ENCODE data around the gene ACSF3. TPM values are rescaled to one million over a fixed set of nuclear protein-coding genes. Genes with fewer than 3 reads are reported as not detected.
"Not testable (repeated sequence)": the region's sequence is repeated elsewhere in the genome, so short reads cannot be mapped to it uniquely, and the experiment has no call there.

Gene ACSF3
- total RNA-seq, 2 experiments from 2014 or later: 39.7 to 41.7 TPM

- no peaks in the 10 kb centered on the region for H3K4me1 Mint-ChIP-seq
- DNase-seq: no peak
- ChIA-PET CTCF (interaction anchor here (1.4 kb wide), 1 partner anchor 12 kb away, joined by 5 read pairs; the partner anchor contains the start of gene CDH15), POLR2A (no interaction called here)
- intact Hi-C loops (cut with DNase I, micrococcal nuclease): loop anchor here in 1 of 2 experiments (5.0 kb wide), 1 partner anchor 62 kb away; no protein-coding TSS in a partner anchor
- peaks cover 3% of the 10 kb centered on the region for H3K9me3 Mint-ChIP-seq (ENCODE audit: low read depth)
- ATAC-seq: no peak
- H3K27ac Mint-ChIP-seq: no peak overlapping the region
- H3K4me3 Mint-ChIP-seq: no peak overlapping the region
- H3K36me3 Mint-ChIP-seq (ENCODE audit: low read depth): no peaks in the 10 kb centered on the region
- H3K27me3 Mint-ChIP-seq: no peaks in the 10 kb centered on the region
Observed at GRCh38 chr16:89159066-89159849, 65.6 kb downstream of the ACSF3 start.

GRCh38 chr16:89159850-89160354 lies 66.2 kb downstream of the ACSF3 start:
- H3K27me3 Mint-ChIP-seq: no peaks in the 10 kb centered on the region
- POLR2A ChIA-PET: no interaction called here
- no peaks in the 10 kb centered on the region for H3K4me1 Mint-ChIP-seq
- H3K4me3 Mint-ChIP-seq: no peak overlapping the region
- H3K9me3 Mint-ChIP-seq (ENCODE audit: low read depth): peaks cover 3% of the 10 kb centered on the region
- no peaks in the 10 kb centered on the region for H3K36me3 Mint-ChIP-seq (ENCODE audit: low read depth)
- DNase-seq: no peak
- no peak overlapping the region for H3K27ac Mint-ChIP-seq
- ATAC-seq: no peak
- CTCF ChIA-PET: interaction anchor here (1.4 kb wide), 1 partner anchor 11 kb away, joined by 5 read pairs; the partner anchor contains the start of gene CDH15
- intact Hi-C loops (cut with DNase I, micrococcal nuclease): loop anchor here in 1 of 2 experiments (5.0 to 10.0 kb wide), 2 partner anchors 63 to 305 kb away; partner anchors contain the start of genes GALNS and TRAPPC2L

DNA sequence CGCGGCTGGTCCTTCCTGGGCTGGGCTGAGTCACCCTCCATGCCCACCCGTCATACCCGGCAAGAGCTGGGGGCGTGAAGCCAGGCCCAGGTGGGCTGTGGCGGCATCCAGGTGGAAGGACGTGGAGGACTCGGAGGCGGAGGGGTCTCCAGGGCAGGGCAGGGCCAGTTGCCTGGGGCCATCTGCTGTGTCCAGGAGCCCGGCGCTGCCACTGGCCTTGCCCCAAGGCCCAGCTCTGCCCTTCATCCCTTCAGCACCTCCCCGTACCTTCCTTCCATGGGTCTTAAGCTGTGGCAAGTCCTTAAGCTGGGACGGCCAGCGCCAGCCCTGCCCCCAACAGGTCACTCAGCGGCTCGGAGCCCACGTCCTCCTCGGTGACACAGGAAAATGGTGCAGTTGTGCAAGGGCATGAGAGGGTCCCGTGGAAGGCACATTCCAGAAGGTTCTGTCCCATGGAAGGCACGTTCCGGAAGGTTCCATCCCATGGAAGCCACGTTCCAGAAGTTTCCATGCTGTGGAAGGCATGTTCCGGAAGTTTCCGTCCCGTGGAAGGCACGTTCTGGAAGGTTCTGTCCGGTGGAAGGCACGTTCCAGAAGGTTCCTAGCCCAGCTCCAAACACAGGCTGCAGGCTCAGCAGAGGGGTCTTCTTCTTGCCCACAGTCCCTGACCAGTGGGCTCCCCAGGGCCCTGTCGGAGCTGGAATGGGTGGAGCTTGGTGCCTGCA lies 67.5 kb downstream of the ACSF3 start:
- intact Hi-C loops (cut with DNase I, micrococcal nuclease): loop anchor here in 1 of 2 experiments (10.0 kb wide), 1 partner anchor 306 kb away; the partner anchor contains the start of genes GALNS and TRAPPC2L
- ATAC-seq: no peak
- Mint-ChIP-seq H3K27me3 (no peaks in the 10 kb centered on the region), H3K4me3 (no peak overlapping the region), H3K27ac (no peak overlapping the region), H3K9me3 (ENCODE audit: low read depth) (peaks cover 3% of the 10 kb centered on the region), H3K4me1 (no peaks in the 10 kb centered on the region), H3K36me3 (ENCODE audit: low read depth) (no peaks in the 10 kb centered on the region)
- POLR2A ChIA-PET: no interaction called here
- CTCF ChIA-PET: no interaction called here
- DNase-seq: no peak

- H3K9me3 Mint-ChIP-seq (ENCODE audit: low read depth): peaks cover 3% of the 10 kb centered on the region
- POLR2A ChIA-PET: no interaction called here
Observed at GRCh38 chr16:89161763-89162713, 68.4 kb downstream of the ACSF3 start.

GRCh38 chr16:89163297-89163696 lies 69.6 kb downstream of the ACSF3 start:
- Mint-ChIP-seq H3K4me3 (no peak overlapping the region), H3K9me3 (ENCODE audit: low read depth) (peaks cover 2% of the 10 kb centered on the region), H3K27ac (no peak overlapping the region), H3K36me3 (ENCODE audit: low read depth) (no peaks in the 10 kb centered on the region), H3K27me3 (no peaks in the 10 kb centered on the region), H3K4me1 (no peaks in the 10 kb centered on the region)
- POLR2A ChIA-PET: no interaction called here
- ATAC-seq: no peak
- CTCF ChIA-PET: interaction anchor here (0.7 to 1.2 kb wide), 2 partner anchors 350 to 567 kb away, joined by 3 to 4 read pairs; no protein-coding TSS in a partner anchor
- intact Hi-C loops (cut with DNase I, micrococcal nuclease): loop anchor here in 1 of 2 experiments (10.0 kb wide), 1 partner anchor 308 kb away; the partner anchor contains the start of genes GALNS and TRAPPC2L
- no peak for DNase-seq

More at GRCh38 chr16:89161763-89162713, 68.4 kb downstream of the ACSF3 start:
- CTCF ChIA-PET: no interaction called here
- no peak overlapping the region for H3K4me3 Mint-ChIP-seq
- intact Hi-C loops (cut with DNase I, micrococcal nuclease): loop anchor here in 1 of 2 experiments (10.0 kb wide), 1 partner anchor 307 kb away; the partner anchor contains the start of genes GALNS and TRAPPC2L
- H3K4me1 Mint-ChIP-seq: no peaks in the 10 kb centered on the region
- DNase-seq (no peak), ATAC-seq (no peak)
- H3K27ac Mint-ChIP-seq: no peak overlapping the region
- H3K36me3 Mint-ChIP-seq (ENCODE audit: low read depth): no peaks in the 10 kb centered on the region
- no peaks in the 10 kb centered on the region for H3K27me3 Mint-ChIP-seq

DNA sequence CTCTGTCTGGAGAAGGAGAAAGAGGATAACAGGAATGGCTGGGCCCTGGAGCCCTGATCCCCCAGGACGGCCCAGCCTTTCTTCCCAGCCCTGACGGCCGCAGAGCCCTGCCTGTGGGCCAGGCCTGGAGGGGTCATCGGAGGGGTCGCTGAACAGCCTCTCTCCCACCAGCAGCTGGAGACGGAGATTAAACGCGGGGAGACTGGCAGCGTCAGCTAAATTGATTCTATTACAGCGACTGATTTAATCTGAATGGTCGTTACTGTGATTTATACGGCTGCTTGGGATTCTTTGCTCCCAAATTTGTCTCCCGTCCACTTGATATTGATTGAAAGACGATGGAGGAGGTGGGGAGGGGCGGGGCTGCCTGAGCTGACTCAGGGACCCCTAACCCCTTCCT lies 70.8 kb downstream of the ACSF3 start:
- CTCF ChIA-PET: interaction anchor here (0.7 kb wide), 2 partner anchors 427 to 715 kb away, joined by 3 read pairs; no protein-coding TSS in a partner anchor

GRCh38 chr16:89164847-89165680 lies 71.4 kb downstream of the ACSF3 start:
- H3K27ac Mint-ChIP-seq: no peak overlapping the region
- H3K36me3 Mint-ChIP-seq (ENCODE audit: low read depth): no peaks in the 10 kb centered on the region
- H3K4me3 Mint-ChIP-seq: no peak overlapping the region
- intact Hi-C loops (cut with DNase I, micrococcal nuclease): loop anchor here in 1 of 2 experiments (5.0 to 10.0 kb wide), 2 partner anchors 310 to 428 kb away; partner anchors contain the start of genes GALNS and TRAPPC2L
- H3K27me3 Mint-ChIP-seq: no peaks in the 10 kb centered on the region
- no peaks in the 10 kb centered on the region for H3K4me1 Mint-ChIP-seq
- no peak for ATAC-seq
- DNase-seq: no peak
- CTCF ChIA-PET: interaction anchor here (0.7 kb wide), 2 partner anchors 427 to 716 kb away, joined by 3 read pairs; no protein-coding TSS in a partner anchor
- H3K9me3 Mint-ChIP-seq (ENCODE audit: low read depth): no peaks in the 10 kb centered on the region
- POLR2A ChIA-PET: interaction anchor here (0.6 kb wide), 1 partner anchor 312 kb away, joined by 5 read pairs; no protein-coding TSS in a partner anchor

More for the DNA sequence above, 70.8 kb downstream of the ACSF3 start:
- no peak for ATAC-seq
- H3K36me3 Mint-ChIP-seq (ENCODE audit: low read depth): no peaks in the 10 kb centered on the region
- POLR2A ChIA-PET: interaction anchor here (0.6 kb wide), 1 partner anchor 311 kb away, joined by 5 read pairs; no protein-coding TSS in a partner anchor
- no peak for DNase-seq
- H3K27ac Mint-ChIP-seq: no peak overlapping the region
- no peaks in the 10 kb centered on the region for H3K4me1 Mint-ChIP-seq
- intact Hi-C loops (cut with DNase I, micrococcal nuclease): loop anchor here in 1 of 2 experiments (10.0 kb wide), 1 partner anchor 310 kb away; the partner anchor contains the start of genes GALNS and TRAPPC2L
- no peaks in the 10 kb centered on the region for H3K27me3 Mint-ChIP-seq
- H3K9me3 Mint-ChIP-seq (ENCODE audit: low read depth): no peaks in the 10 kb centered on the region
- no peak overlapping the region for H3K4me3 Mint-ChIP-seq

GRCh38 chr16:89165681-89165979 lies 72.0 kb downstream of the ACSF3 start:
- H3K4me1 Mint-ChIP-seq; H3K36me3 Mint-ChIP-seq (ENCODE audit: low read depth); H3K9me3 Mint-ChIP-seq (ENCODE audit: low read depth); POLR2A ChIA-PET; H3K27me3 Mint-ChIP-seq; DNase-seq; ATAC-seq; CTCF ChIA-PET; H3K27ac Mint-ChIP-seq; H3K4me3 Mint-ChIP-seq: not testable (repeated sequence)
- intact Hi-C loops (cut with DNase I, micrococcal nuclease): loop anchor here in 1 of 2 experiments (5.0 to 10.0 kb wide), 2 partner anchors 311 to 428 kb away; partner anchors contain the start of genes GALNS and TRAPPC2L

GRCh38 chr16:89166696-89167424 lies 73.2 kb downstream of the ACSF3 start:
- peaks cover 3% of the 10 kb centered on the region for H3K27me3 Mint-ChIP-seq
- DNase-seq (no peak), ATAC-seq (no peak)
- H3K4me1 Mint-ChIP-seq: peaks cover 7% of the 10 kb centered on the region
- POLR2A ChIA-PET: interaction anchor here (0.7 kb wide), 1 partner anchor 390 kb away, joined by 4 read pairs; no protein-coding TSS in a partner anchor
- no peaks in the 10 kb centered on the region for H3K36me3 Mint-ChIP-seq (ENCODE audit: low read depth)
- no peak overlapping the region for H3K4me3 Mint-ChIP-seq
- CTCF ChIA-PET: interaction anchor here (0.6 to 1.6 kb wide), 7 partner anchors 32 to 354 kb away, joined by 3 to 9 read pairs (median 4); no protein-coding TSS in a partner anchor
- intact Hi-C loops (cut with DNase I, micrococcal nuclease): loop anchor here (1.0 to 10.0 kb wide), 9 partner anchors 49 to 430 kb away; partner anchors contain the start of genes TRAPPC2L (in 2 of the 2) and GALNS (in 1 of the 2)
- no peaks in the 10 kb centered on the region for H3K9me3 Mint-ChIP-seq (ENCODE audit: low read depth)
- H3K27ac Mint-ChIP-seq: no peak overlapping the region

Data from activated CD4-positive, alpha-beta T cell treated with anti-CD3 and anti-CD28 coated beads for 36 hours (primary cell).